Effector memory CD4-positive, alpha-beta T cell (primary cell): Measurements from ENCODE around the gene OS9.

ENCODE experiments used
- DNase-seq, 3 donors: peaks; one replicate each; pipeline ENCODE4 v3.0.0-alpha.2; 2020
- H3K27ac ChIP-seq: 2 replicates; pipeline ENCODE4 v1.7.0; 2013; ENCODE audit warnings: mild to moderate bottlenecking, low read length, moderate library complexity; ENCODE audit not compliant: insufficient read depth, poor library complexity, severe bottlenecking
- H3K27me3 ChIP-seq: replicated peaks from 2 replicates; pipeline ENCODE4 v1.7.0; 2013; ENCODE audit warnings: mild to moderate bottlenecking, low read length; ENCODE audit not compliant: insufficient read depth, control insufficient read depth, poor library complexity, severe bottlenecking
- H3K36me3 ChIP-seq: 2 replicates; pipeline ENCODE4 v1.7.0; 2013; ENCODE audit warnings: mild to moderate bottlenecking, low read length, moderate library complexity; ENCODE audit not compliant: control insufficient read depth, insufficient read depth
- H3K4me1 ChIP-seq: 2 replicates; pipeline ENCODE4 v1.7.0; 2013; ENCODE audit warnings: low read length, mild to moderate bottlenecking; ENCODE audit not compliant: control insufficient read depth, insufficient read depth, poor library complexity, severe bottlenecking
- H3K4me3 ChIP-seq: 2 replicates; pipeline ENCODE4 v1.7.0; 2013; ENCODE audit warnings: low read length, low read depth, mild to moderate bottlenecking; ENCODE audit not compliant: insufficient read depth, poor library complexity, severe bottlenecking
- H3K9me3 ChIP-seq: 2 replicates; pipeline ENCODE4 v1.7.0; 2013; ENCODE audit warnings: mild to moderate bottlenecking, low read length, moderate library complexity; ENCODE audit not compliant: control insufficient read depth

Gene OS9

DNA sequence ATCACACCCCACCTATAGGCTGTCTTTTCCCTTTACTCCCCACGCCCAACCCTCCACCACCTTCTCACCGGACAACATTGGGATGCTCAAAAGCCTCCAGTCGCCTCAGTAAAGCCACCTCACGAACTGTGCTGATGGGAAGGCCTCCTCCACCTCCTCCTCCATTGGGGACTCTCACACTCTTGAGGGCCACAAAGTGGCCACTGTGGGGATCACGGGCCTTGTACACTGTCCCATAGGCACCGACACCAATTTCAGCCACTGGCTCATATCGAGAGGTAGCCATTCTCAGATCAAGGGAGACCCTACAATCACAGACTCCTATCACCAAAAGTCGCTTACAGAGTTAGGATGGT lies 57.5 kb downstream of the OS9 start:
- H3K27ac ChIP-seq, result peak overlapping the region; percentile 79
- H3K36me3 ChIP-seq, result peaks cover 26% of the 10 kb centered on the region
- DNase-seq, result no peak
- peaks cover 33% of the 10 kb centered on the region for H3K4me1 ChIP-seq
- no peaks in the 10 kb centered on the region for H3K27me3 ChIP-seq
- H3K9me3 ChIP-seq, result no peaks in the 10 kb centered on the region
- peak overlapping the region; percentile 60 for H3K4me3 ChIP-seq

DNA sequence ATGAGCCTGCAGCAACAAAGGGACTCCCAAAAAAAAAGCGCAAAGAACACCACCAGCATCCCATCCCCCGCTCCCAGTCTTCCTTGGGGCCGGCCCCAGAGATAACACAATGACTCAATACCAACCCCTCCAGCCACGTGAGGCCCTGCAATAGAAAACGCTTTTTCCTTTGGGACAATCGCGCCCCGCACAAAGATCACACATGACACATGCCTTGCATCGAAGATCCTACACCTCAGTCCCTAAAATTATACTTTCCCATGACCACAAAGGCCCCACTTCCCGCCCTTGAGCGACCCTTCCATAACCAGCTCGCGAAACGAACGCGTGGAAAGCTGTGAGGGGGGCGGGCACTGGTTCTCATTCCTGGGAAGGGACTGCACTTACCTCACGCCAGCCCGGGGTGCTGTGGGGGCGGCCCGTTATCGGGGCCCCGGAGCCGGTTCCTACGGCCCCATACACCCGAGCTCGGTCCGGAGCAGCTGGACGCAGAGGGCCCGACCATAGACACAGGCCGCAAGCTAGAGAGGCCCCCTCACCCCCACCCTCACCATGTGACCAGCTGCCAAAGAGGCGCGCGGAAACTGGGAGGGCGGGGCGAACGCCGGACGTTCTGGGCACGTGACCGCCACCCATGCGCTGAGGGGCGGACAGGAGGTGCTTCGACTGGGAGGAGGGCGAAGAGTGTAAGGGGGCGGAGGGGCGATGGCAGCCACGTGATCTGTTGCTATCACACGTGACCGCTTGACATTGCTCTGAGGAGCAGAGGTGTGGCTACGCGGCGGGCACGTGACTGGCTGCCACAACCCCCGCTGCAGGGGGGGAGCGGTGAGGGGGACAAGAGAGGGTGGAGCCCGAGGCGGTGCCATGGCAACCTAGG lies 58.1 kb downstream of the OS9 start, which contains the start of gene CDK4:
CDK4 (minus strand) TSS at position 523 of the 880 bp plus-strand sequence. CDS start 593 bp downstream, outside the sequence.
- Histone ChIP-seq H3K27me3 (no peaks in the 10 kb centered on the region), H3K4me3 (peak within 1 kb of the TSS; percentile 60), H3K4me1 (peaks cover 39% of the 10 kb centered on the region)

DNA sequence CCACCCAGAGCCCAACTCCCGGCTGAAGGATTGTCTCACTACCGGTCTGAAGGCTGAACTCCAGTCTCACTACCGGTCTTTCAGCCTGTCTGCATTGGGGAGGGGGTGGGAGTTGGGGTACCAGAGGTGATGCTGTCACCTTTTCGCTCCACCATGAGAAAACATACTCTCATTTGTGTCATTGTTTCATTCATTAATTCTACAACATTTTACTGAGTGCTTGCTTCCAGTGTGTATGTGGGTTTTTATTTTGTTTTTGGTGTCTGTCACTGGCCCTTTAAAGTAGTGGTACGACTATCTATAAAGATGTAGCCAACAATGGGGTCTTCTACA lies 58.7 kb downstream of the OS9 start:
- Histone ChIP-seq H3K36me3 (peaks cover 16% of the 10 kb centered on the region), H3K27me3 (no peaks in the 10 kb centered on the region), H3K9me3 (no peaks in the 10 kb centered on the region), H3K4me1 (peaks cover 41% of the 10 kb centered on the region), H3K27ac (peak overlapping the region; percentile 80), H3K4me3 (peak overlapping the region; percentile 3)
- DNase-seq, result no peak

More for the DNA sequence above, 58.1 kb downstream of the OS9 start, which contains the start of gene CDK4:
- Histone ChIP-seq H3K9me3 (no peaks in the 10 kb centered on the region), H3K36me3 (peaks cover 20% of the 10 kb centered on the region), H3K27ac (peak within 1 kb of the TSS; percentile 80)
- peak; percentile 98 to 100 (median 99) for DNase-seq

DNA sequence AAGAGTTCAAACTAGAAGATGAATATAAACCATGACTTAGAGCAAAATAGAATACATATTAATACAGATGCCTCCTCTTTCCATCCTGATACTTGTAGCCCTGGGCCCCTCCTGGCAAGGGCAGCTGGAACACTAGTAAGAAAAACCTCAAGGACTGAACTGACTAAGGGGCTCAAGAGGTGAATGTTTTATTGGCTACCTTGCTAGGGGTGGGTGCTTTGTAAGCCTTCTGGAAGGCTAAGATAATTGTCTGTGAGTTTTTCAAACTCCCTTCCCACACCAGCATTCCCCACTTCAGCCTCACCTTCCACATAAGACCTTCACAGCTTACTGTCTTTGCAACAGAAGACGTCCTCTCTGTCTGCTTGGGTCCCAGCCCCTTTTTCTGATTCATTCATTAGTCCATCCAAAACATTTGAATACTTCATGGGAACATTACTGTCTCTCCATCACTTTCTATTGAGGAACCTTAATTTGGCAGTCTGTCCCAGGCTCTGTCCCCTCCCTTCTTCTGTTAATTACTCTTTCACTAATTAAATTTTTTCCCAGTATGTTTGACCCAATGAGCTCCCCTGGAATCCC lies 59.9 kb downstream of the OS9 start:
- no peaks in the 10 kb centered on the region for H3K27me3 ChIP-seq
- H3K36me3 ChIP-seq, result peaks cover 27% of the 10 kb centered on the region
- no peaks in the 10 kb centered on the region for H3K9me3 ChIP-seq
- peak overlapping the region; percentile 80 for H3K27ac ChIP-seq
- no peak overlapping the region for H3K4me3 ChIP-seq
- peaks cover 41% of the 10 kb centered on the region for H3K4me1 ChIP-seq
- no peak for DNase-seq

DNA sequence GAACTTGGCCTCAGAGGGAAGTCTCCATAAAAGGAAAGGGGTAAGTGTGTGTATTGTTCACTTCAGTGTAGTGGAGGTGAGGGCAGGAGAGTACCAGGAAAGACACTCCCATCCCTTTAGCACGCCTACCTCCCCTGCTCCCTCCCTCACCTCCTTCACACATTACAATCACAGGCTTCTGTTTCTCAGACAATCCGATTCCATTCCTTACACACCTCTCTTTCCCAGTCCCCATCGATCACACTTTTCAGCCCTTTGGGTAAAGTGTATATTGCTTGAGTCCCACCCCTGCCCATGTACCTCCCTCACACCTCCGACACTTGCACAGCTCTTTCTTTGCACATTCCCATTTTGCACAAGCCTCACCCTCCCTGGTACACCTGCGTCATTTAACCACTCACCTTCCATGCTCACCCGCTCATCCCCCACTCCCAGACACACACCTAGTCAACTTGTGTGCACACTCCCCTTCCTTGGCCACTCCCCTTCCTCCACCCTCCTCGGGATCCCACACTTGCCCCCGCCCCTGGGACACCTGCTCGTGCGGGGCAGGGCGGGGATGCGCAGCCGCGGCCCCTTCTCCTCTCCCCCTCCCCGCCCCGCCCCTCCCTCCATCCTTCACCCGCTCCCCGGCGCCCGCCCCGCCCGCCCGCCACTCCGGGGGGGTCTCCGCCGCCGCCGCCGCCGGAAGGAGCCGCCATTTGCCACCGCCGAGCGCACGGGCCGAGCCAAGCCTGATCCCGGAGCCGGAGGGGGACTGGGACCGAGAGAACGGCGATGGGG lies 60.7 kb downstream of the OS9 start, which contains the start of gene MARCHF9:
MARCHF9 (plus strand) TSS at position 693 of the 783 bp plus-strand sequence. CDS start 426 bp downstream, outside the sequence.
- Histone ChIP-seq H3K27me3 (no peaks in the 10 kb centered on the region), H3K36me3 (peaks cover 23% of the 10 kb centered on the region), H3K27ac (peak within 1 kb of the TSS; percentile 80), H3K4me3 (peak within 1 kb of the TSS; percentile 54), H3K4me1 (peaks cover 41% of the 10 kb centered on the region), H3K9me3 (no peaks in the 10 kb centered on the region)
- DNase-seq, result peak; percentile 79 to 85 (median 84)

DNA sequence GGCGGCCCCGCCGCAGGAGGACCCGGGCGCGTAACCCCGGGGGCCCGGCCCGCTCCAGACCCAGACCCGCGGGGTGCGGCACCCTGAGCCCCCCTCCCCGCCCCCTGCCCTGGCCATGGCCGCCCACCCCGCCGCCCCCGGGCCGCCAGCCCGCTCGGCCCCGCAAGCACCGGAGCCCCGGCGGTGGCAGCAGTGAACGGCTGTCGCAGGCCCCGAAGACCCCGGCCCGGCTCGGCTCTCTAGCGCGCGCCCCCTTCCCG lies 61.2 kb downstream of the OS9 start:
- peaks cover 41% of the 10 kb centered on the region for H3K4me1 ChIP-seq
- H3K4me3 ChIP-seq, result peak overlapping the region; percentile 54
- no peak for DNase-seq
- peak overlapping the region; percentile 80 for H3K27ac ChIP-seq
- H3K9me3 ChIP-seq, result no peaks in the 10 kb centered on the region
- H3K36me3 ChIP-seq, result peaks cover 21% of the 10 kb centered on the region
- H3K27me3 ChIP-seq, result no peaks in the 10 kb centered on the region

DNA sequence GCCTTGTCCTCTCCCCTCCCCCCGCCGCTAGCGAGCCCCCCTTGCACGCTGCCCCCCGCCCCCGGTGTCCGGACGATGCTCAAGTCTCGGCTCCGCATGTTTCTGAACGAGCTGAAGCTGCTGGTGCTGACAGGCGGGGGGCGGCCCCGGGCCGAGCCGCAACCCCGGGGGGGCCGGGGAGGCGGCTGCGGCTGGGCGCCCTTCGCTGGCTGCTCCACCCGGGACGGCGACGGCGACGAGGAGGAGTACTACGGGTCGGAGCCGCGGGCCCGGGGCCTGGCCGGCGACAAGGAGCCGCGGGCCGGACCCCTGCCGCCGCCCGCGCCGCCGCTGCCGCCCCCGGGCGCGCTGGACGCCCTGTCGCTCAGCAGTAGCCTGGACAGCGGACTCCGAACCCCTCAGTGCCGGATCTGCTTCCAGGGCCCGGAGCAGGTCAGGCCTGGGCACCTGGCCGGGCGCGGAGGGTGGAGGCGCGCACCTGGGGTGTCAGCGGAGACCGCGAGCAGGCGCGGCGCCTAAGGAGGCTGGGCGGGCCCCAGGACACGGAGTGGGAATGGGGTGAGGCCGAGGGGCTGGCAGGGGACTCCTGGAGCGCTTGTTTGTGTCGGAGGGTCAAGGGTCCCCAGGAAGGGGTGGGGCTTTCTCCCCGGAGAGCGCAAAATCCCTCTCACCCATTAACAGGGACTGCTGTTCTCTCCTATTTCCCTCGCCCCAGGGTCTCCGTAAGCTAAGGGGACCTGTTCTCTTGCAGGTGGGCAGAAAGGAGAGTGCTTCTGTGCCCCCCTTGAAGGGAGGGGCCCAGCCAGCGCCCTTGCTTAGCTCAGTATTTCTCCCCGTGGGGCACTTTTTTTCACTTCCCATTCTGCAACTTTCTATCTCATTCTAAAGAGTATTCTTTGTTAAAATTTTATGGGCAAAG lies 61.8 kb downstream of the OS9 start:
- Histone ChIP-seq H3K27ac (peak overlapping the region; percentile 80), H3K27me3 (no peaks in the 10 kb centered on the region), H3K36me3 (peaks cover 16% of the 10 kb centered on the region), H3K4me3 (peak overlapping the region; percentile 54), H3K9me3 (no peaks in the 10 kb centered on the region), H3K4me1 (peaks cover 41% of the 10 kb centered on the region)
- peak in 2 of 3 donors; percentile 35 to 39 for DNase-seq

DNA sequence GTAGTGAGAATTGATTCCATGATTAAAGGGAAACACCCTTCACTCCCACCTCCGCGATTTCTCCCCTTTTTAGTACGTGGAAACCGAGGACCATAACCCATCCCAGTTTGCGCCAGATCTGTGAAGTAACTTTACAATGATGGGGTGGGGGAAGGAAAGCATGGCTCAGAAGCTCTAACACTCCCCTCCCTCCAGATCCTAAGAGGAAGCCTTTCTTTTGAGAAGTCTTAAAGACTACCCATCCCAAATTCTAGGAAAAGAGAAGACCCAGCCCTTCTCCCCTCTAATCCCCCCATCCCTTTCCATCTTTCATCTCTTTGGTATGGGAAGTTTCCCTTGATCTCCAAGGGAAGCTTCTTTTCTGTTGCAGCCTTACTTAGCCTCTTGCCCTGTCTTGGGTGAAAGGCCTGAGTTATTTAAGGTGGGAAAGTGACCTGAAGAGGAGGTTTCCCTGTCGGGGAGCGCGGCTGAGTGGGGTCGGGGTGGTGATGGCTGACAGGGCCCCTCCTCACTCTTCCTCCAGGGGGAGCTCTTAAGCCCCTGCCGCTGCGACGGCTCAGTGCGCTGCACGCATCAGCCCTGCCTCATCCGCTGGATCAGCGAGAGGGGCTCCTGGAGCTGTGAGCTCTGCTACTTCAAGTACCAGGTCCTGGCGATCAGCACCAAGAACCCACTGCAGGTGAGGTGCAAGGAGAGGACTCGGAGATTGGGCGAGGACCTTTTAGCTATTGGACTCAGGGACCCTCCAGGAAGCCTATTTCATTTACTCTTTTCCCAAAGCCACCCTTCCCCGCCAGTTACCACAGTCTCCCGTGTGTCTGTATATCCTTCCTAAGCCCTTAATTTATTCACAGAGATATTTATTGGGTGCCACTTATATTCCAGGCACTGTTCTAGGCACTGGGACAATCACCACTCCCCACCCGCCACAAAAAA lies 62.7 kb downstream of the OS9 start:
- DNase-seq, result peak; percentile 36 to 53 (median 46)

More for the DNA sequence above, 62.7 kb downstream of the OS9 start:
- Histone ChIP-seq H3K4me3 (peak overlapping the region; percentile 54), H3K27ac (peak overlapping the region; percentile 80), H3K9me3 (no peaks in the 10 kb centered on the region), H3K36me3 (peaks cover 16% of the 10 kb centered on the region), H3K4me1 (peaks cover 32% of the 10 kb centered on the region), H3K27me3 (no peaks in the 10 kb centered on the region)
